Stimulated activated CD4-positive, alpha-beta T cell treated with anti-CD3 and anti-CD28 coated beads, Interleukin-2, amount 100 ng/mL, for 24 hours (primary cell): ENCODE data around the gene AHCY.
"Not testable (repeated sequence)": the region's sequence is repeated elsewhere in the genome, so short reads cannot be mapped to it uniquely, and the experiment has no call there.

Experiments
- DNase-seq, 2 donors: peaks; one replicate each; pipeline ENCODE4 v3.0.0-alpha.2; 2020

AHCY gene

GRCh38 chr20:34251619-34252018 is 51.5 kb downstream of the AHCY start:
- DNase-seq = no peak

GRCh38 chr20:34250005-34250404 is 53.1 kb downstream of the AHCY start:
- DNase-seq = no peak

- DNase-seq = no peak
Observed at GRCh38 chr20:34249291-34249690, 53.9 kb downstream of the AHCY start.

GRCh38 chr20:34246126-34246626 is 57.0 kb downstream of the AHCY start:
- DNase-seq = no peak

GRCh38 chr20:34243377-34243776 is 59.8 kb downstream of the AHCY start:
- no peak for DNase-seq

- no peak for DNase-seq
Observed at GRCh38 chr20:34242879-34243278, 60.3 kb downstream of the AHCY start.

GRCh38 chr20:34242015-34242414 is 61.1 kb downstream of the AHCY start:
- not testable (repeated sequence) for DNase-seq

- no peak for DNase-seq
Observed at GRCh38 chr20:34240693-34241615, 62.2 kb downstream of the AHCY start, which contains the start of gene ASIP. TSS of gene ASIP (plus strand) at chr20:34241423. CDS start at chr20:34260375, 18,952 bp downstream.

- DNase-seq = no peak
Observed at GRCh38 chr20:34240121-34240520, 63.0 kb downstream of the AHCY start.

- DNase-seq = no peak
Observed at GRCh38 chr20:34237942-34238341, 65.2 kb downstream of the AHCY start.

- no peak for DNase-seq
Observed at GRCh38 chr20:34235875-34236274, 67.3 kb downstream of the AHCY start.

- DNase-seq = no peak
Observed at GRCh38 chr20:34233687-34234086, 69.5 kb downstream of the AHCY start.

GRCh38 chr20:34232494-34233087 is 70.6 kb downstream of the AHCY start:
- no peak for DNase-seq

- DNase-seq = no peak
Observed at GRCh38 chr20:34231634-34232033, 71.5 kb downstream of the AHCY start.
